A204.1 (cell line): ENCODE results near the gene LAMA2.

ENCODE experiments used
- FAIRE-seq: peaks from 2 replicates; lab custom pipeline; 2012; peaks lifted over from hg19 to GRCh38; lab: Jason Lieb, UNC

The LAMA2 gene

DNA sequence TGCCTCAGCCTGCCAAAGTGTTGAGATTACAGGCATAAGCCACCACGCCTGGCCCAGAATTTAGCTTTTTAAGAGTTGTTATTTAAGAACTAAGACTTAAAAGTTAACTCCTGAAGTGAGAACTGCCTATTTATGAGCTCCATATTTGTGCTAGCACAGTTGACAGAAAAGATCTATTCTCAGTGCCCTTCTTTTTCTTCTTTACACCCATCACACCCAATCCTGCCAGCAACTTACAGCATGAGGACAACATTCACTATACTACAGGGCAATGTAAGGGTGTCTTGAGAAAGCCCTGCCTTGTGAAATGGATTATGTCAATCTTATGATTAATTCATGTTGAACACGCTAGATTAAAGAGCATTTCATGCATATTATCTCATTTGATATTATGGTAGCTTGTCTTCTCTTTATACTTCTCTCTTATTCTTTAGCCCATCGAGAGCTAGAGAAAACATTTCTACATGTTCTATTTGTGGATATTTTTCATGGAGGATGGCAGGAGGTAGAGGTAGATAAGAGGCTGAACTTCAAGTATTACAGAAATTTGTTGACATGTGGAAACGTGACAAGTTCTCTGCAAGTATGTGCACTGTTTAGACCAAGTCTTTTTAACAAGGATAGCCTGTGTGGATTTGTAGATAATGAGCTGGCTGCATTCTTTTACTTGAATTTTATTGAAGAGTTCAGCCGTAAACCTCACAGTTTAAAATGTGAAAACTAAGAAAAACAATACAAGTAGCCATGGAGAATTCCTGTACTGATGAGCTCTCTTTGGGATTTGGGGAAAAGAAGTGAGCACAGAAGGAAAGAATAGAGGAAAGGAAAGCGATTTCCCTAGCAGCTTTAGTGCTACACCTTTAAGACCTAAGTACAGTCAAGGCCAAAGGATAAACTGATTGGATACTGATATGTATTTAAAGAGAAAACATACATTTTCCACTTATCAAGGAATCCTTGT lies 614.8 kb downstream of the LAMA2 start:
- no peak for FAIRE-seq

DNA sequence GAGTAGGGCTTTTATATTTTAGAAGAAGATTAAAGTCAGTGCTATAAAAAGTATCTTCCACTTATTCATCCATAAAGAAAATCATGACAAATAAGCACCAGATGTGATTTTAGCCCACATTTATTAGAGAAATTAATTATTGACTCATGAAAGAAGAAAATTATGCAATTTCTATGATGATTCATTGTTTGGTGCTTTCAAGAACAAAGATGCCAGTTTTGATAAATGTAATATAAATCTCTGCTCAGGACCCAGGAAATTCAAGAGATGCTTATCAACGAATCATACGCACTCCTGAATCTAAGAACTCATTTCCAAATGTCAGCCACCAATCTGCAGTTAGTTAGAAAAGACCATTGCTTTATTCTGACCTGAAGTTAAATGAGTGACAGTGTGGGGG lies 615.6 kb downstream of the LAMA2 start:
- FAIRE-seq: peak; percentile 94

DNA sequence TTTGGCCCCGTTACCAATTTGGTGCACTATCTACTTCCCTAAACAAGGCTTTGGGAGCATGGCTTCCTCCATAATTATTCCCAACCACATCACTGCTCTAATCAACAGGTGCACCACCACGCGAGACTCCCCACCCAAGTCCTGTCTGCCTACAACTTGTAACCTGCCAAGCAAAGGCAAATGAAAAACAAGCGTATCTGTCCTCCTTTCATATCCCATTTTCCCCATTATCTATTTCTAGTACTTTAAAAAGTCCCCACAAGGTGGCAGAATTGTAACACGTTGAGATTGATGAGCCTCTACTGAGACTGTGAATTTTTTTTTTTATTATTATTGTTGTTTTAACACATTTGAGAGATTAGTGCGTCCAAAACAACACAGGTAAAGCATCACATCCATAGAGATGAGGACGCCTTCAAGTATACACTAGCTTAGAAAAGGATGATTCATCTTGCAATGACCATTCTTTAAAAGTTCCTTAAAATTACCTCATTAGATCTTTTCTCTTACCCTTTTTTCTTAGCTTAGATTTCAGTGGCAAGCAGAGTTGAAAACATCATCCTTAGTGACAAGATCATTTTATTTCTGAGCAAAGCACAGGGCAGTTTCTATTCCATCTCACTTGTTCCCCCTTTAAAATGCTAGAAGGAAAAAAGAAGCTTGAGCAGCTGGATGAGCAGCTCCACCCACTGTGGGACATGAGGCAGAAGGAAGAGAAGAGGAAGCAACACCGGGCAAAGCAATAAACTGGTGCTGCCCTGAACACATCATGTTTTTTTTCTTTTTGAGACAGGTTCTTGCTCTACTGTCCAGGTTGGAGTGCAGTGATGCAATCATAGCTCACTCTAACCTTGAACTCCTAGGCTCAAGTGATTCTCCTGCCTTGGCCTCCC lies 616.3 kb downstream of the LAMA2 start:
- no peak for FAIRE-seq

DNA sequence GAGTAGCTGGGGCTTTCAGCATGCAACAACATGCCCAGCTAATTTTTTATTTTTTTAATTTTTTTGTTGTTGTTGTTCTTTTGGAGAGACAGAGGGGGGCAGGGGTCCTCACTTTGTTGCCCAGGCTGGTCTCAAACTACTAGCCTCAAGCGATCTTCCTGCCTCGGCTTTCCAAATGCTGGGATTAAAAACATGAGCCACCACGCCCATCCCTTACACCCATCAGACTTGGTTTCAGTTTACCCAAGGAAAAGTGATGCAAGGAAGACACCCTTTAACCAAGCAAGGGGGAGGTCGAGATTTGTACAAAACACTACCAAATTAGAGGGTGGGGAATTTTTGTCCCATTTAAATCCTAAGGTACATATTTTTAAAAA lies 616.9 kb downstream of the LAMA2 start:
- FAIRE-seq: no peak

DNA sequence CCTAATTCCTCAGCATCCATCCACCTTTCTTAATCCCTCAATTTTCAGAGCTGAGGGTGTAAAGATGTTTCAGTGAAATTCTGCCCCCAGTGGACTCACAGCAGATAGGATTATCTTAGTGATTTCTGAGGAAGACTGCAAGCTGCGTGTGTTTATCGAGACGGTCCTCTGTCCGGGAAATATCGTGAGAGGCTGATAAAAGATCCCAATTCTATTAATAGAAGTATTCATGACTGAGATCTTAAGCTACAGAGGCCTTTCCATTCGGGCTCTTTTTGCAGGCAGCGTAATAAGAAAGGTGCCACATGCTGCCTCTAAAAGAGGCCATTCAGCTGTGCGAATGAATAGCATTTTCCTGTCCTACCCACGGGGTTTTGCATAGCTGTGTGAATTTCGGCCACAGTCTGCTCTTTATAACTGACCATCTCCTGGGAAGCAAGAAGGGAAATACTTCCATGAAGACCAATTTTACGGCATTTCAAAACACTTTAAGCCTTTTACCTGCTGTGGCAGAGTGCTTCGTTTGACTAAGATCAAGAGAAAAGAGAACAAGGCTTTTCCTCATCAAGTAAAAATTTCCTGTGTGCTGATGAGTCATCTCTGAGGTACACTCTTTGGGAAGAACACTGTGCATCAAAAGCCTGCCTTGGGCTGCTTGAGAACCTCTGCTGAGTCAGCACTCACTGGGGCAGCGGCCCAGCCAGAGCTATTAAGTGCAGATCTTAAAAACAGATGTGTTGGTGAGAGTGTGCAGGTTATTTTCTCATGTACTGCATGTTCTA lies 618.2 kb downstream of the LAMA2 start:
- peak; percentile 98 for FAIRE-seq

DNA sequence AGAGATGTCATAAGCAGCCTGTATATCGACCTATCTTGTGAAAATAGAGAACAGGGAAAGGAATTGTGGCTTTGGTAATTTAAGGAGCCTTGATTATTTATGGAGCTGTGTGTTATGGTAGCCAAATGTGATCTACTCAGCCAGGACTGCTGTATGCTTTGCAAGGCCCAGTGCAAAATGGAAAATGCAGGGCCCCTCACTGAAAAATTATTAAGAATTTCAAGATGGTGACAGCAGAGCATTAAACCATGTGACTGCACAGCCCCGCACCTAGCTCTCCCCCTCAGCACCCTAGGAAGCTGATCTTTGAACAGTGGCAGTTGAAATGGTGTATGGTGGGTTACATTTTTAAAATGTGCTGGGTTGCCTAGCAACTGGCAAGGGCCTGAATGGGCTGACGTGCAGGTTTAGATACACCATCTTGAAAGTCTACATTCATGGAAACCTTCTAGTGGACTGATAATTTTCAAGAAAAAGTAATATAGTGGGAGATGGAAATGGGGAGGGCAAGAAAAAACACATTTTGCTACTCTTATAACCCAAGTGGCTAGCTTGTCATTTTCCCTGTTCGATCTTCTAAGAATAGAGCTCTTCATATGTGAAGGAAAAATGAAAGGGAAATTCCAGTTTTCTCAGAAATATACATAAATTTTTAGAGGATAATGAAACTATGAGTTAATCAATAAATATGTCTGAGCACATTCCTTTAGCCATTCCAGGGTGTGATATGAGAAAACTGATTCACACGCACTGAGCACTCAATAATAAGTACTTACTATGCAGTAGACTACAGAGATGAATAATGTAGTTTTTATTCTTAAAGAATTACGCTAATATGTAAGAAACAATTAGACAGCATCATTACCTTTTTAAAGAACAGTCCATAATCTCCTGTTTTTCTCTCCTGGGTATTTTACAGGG lies 619.1 kb downstream of the LAMA2 start:
- FAIRE-seq: no peak

DNA sequence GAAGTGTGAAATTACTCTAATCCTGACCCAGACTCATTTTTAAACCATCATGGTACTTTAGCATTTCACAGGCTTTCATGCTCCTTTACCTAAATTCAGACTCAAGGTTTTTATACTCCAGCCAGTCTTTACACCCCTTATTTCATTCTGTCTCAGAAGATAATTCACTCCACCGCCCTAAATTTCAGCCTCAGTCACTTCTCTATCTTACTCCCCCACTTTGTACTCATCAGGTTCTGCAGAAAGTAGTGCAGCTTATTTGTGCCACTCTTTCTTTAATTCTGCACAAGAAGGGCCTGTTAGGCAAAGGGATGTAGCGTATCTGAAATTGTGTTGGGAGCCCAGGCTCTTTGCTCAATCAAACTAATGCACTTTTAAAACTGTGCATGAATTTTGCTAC lies 621.5 kb downstream of the LAMA2 start:
- FAIRE-seq: no peak

DNA sequence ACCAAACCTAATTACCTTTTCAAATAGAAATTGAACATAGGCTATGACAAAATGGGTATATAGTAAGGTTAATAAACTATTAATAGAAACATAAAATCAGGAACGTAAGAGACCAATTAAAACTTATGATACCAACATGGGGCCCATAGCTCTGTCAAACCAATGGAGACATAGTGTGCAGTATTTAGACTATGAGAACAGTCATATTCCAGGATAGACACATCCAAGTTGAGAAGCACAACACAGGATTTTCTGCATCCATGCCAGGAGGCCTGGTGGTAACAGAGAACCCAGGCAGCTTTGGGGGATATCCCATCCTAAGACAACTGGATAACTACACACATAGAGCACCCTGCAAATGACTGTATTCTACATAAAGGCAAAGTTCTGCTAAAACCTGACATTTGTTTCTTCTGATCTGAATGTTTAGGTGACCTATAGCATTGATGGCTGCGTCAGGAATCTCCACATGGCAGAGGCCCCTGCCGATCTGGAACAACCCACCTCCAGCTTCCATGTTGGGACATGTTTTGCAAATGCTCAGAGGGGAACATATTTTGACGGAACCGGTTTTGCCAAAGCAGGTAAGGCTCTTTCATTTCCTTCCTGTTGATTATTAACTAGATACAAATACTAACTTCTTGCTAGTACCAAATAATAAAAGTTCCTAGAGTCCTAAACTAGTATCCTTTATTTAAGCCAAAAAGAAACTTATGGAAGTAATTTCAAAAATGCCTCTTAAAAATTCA lies 624.3 kb downstream of the LAMA2 start:
- FAIRE-seq: no peak

DNA sequence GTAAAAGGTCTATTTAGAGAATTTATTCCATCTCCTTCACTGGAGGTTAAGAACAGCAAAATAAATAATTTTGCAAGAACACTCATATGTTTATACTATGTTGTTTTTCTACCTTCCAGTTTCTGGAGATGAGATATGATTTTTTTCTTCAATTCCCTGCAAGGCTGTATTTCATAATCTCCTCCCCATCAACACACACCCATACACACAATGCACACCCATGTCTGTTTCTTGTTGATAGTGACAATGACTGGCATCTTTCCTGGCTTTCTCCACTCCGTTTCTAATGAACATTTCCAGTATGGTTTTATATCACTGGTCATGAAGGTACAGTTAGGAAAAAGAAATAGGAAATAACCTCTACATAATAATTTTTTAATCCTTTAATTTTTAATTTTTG lies 624.9 kb downstream of the LAMA2 start:
- FAIRE-seq: no peak

DNA sequence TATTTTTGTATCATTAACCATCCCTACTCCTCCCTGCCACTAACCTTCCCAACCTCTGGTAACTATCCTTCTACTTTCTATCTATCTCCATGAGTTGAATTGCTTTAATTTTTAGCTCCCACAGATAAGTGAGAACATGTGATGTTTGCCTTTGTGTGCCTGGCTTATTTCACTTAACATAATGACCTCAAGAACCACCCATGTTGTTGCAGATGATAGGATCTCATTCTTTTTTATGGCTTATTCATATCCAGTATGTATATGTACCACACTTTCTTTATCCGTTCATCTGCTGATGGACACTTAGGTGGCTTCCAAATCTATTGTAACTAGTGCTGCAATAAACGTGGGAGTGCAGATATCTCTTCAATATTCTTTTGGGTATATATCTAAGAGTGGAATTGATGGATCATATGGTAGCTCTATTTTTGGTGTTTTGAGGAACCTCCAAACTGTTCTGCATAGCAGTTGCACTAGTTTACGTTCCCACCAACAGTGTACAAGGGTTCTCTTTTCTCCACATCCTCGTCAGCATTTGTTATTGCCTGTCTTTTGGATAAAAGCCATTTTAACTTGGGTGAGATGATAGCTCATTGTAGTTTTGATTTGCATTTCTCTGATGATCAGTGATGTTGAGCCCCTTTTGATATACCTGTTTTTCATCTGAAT lies 625.7 kb downstream of the LAMA2 start:
- FAIRE-seq: no peak

DNA sequence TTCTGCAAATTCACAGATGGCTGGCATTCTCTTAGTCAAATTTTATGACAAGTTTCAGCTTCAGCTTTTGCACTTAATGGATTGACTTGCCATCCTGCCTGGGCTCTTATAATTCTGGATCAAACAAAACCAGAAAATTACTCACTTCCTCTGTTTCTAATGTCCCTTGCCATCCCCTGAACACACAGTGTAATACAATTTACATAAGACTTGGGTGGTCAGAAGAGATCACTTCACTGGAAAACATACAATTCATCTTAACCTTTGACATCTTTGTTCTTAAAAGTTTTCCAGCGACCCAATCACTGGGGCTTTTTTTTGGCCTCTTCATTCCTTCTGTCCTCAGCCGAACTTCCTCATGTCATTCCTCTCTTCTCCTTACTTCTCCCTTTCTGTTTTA lies 628.0 kb downstream of the LAMA2 start:
- no peak for FAIRE-seq

DNA sequence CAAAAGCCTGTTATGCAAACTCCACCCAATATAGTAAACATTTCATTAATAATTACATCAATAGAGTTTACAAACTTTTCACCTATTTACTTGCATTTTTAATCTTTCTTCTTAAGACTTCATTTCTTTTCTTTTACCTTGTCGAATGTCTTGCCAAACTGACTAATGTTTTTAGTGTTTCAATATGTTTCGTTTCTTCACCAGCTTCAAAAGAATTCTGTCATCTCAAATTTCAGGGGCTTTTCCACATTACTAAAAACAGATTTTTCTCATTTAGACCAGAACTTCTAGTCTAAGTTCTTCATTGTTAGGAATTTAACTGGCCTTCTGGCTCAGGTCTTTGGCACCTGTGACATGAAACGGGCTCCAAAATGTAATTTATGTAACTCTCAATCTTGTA lies 630.5 kb downstream of the LAMA2 start:
- FAIRE-seq: no peak

DNA sequence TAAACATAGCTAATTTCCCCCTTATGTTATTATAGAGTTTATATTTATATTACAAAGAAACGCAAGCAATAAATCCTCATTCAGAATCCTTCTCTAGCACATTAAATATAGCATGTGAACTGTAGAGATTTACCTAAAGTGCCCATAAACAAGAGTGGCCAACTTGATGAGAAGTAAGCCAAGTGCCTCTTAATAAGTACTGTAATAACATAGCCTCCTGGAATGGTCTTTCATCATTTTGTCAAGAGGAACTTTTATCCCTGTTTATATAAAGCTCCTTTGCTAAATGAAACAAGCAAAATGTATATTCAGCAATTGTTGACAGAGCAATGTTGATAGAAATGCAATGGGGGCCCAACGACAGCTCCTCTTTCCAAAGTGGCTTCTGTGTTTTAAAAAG lies 632.1 kb downstream of the LAMA2 start:
- peak; percentile 25 for FAIRE-seq

DNA sequence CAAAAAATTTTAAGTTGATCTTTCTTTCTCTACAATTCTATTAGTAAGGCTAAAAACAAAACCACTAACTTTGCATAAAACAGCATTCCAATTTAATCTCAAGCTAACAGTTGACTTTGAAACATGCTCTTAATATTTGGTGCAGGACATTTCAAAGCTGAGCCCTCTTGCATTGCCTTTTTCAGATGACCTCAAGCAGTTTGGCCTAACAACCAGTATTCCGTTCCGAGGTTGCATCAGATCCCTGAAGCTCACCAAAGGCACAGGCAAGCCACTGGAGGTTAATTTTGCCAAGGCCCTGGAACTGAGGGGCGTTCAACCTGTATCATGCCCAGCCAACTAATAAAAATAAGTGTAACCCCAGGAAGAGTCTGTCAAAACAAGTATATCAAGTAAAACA lies 633.1 kb downstream of the LAMA2 start:
- no peak for FAIRE-seq

DNA sequence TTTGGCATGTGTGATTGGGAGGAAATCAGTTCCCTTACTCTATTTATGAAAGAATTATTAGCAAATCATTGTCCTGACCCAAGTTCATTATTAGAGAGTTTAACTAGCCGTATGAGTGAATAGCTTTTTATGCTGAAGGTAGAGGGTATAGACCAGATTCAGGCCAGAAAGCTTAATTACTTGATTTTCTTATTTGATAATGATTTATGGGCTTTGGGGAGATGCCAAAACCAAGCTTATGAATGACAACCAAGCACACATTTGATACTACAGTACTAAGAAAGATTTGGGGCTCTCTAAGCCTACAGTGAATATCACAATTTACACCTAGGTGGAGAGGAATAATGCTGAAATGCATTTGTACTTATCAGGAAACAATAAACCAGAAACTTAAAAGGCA lies 633.8 kb downstream of the LAMA2 start:
- no peak for FAIRE-seq

DNA sequence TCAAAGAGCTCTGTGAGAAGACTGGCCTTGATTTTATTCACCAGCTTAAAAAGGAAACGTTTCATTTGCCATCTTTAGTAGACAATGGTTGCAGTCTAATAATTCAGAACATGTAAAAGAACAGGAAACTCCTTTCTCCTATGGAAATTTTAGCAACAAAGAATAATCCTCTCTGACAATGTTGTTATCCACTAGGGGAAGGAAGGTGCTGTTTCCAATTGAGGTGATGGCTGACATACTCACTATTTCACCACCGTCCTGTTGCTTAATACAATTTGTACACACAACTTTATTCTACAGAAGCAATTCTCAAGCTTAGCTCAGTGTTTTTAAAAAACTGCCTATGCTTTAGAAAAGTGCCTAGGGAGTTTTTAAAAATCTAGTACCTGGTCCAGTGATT lies 634.4 kb downstream of the LAMA2 start:
- FAIRE-seq: no peak

DNA sequence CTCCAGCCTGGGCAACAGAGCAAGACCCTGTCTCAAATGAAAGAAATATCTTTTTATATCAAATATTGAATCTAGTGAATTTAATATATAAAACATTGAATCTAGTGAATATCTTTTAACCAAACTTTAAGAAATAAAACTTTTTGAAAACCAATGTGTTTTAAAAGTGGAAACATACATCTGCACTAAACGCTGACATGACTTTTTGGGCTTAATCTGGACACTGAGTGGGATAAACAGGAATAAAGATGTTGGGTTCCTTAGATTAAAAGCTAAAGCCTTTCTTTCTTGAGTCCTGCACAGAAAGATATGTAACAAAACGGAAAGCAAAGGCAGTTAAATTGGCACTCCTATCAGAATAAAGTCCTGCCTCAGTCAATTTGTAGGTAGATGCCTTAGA lies 636.8 kb downstream of the LAMA2 start:
- FAIRE-seq: no peak

DNA sequence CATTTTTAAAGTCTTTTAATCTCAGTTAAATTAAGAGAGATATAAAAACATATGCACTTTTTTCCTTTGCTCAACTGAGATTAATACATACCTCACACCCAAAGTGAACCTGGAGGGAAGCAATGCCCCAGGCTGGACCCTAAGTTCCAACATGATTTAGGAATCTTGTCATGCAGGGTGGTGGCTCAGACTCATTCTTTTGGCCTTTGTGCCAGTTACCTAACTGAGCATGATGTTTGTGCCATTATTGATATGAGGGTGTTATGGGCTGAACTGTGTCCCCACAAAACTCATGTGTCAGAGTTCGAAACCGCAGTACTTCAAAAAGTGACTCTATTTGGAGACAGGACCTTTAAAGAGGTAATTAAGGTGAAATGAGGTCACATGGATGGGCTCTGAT lies 639.0 kb downstream of the LAMA2 start:
- no peak for FAIRE-seq

DNA sequence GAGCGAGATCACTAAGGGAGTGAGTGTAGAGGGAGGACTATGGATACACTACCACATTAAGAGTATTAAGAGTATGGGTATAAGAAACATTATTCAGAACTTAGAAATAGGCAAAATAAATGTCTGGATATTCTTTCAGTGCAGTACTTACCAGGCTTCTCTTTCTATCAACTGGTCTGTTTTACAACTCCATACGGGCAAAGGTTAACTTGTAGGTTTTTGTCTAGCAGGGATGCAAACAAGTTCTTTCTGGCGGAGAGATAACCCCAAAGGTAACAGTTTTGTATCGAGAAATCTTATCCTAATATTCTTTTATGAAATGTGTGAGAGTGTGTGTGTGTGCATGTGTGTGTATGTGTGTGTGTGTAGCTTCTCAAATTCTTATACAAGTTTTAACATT lies 640.9 kb downstream of the LAMA2 start:
- no peak for FAIRE-seq

DNA sequence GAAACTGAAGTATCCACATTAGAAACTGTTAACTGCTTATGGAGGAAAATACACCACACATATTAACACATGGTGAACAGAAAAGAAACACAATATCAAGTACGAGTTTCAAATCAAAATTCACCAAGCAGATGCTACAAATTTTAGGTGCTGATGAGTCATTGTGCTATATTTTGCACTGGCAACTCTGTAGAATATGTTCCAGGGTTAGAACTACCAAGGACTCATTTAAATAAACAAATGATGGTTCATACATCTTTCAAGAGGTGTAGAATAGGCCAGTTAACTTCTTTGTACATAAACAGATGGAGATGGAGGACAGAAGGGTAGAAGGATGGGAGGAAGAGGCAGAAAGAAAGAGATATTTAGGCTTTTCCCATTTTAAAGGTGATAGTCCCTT lies 642.1 kb downstream of the LAMA2 start:
- no peak for FAIRE-seq
